Panc1 (cell line): ENCODE data around the gene LAYN. TPM values are rescaled to one million over a fixed set of nuclear protein-coding genes. Genes with fewer than 3 reads are reported as not detected.

Experiments used
- ATAC-seq: fragments of 200-7000 bp; cut with Tn5 transposase; 2 replicates; pipeline ENCODE4 v1.9.1; 2020; ENCODE audit warnings: mild to moderate bottlenecking, moderate library complexity
- BruUV-seq: library from RNA; stranded (reverse); fragments of 400-500 nt; replicated peaks from 2 replicates; lab custom pipeline; 2021; lab: Mats Ljungman, UMichigan
- CTCF ChIA-PET: fragments of 300-600 bp; sonication (Branson Sonifier 250); formaldehyde crosslinking; loops from one replicate; lab custom pipeline; 2022; ENCODE audit warnings: antibody characterized with exemption; lab: Charles Lee
- POLR2A ChIA-PET: fragments of 300-600 bp; sonication (Branson Sonifier 250); formaldehyde crosslinking; loops from one replicate; lab custom pipeline; 2022; ENCODE audit warnings: antibody characterized with exemption; lab: Charles Lee
- DNase-seq: peaks from one replicate; pipeline ENCODE4 v3.0.0-alpha.2; 2010; ENCODE audit warnings: low read depth, low spot score
- H3K27ac ChIP-seq: 2 replicates; pipeline ENCODE4 v1.5.1; 2011; ENCODE audit warnings: mild to moderate bottlenecking, low read length, inconsistent platforms
- H3K27me3 ChIP-seq: fragments of 200-500 bp; sonication (Bioruptor generic); 2 replicates; pipeline ENCODE4 v1.6.0; 2014; ENCODE audit warnings: low read length, inconsistent platforms; ENCODE audit not compliant: control insufficient read depth, insufficient read depth
- H3K36me3 ChIP-seq: fragments of 200-500 bp; sonication (Bioruptor generic); 2 replicates; pipeline ENCODE4 v1.5.1; 2014; ENCODE audit warnings: inconsistent platforms, mild to moderate bottlenecking, low read length, moderate library complexity; ENCODE audit not compliant: control insufficient read depth, insufficient read depth
- H3K4me1 ChIP-seq: 2 replicates; pipeline ENCODE4 v1.5.1; 2011; ENCODE audit warnings: inconsistent platforms, mild to moderate bottlenecking, low read length, moderate library complexity; ENCODE audit not compliant: control insufficient read depth, insufficient read depth
- H3K4me3 ChIP-seq, 2 experiments: 2 replicates each; pipeline ENCODE4 v1.5.1; 2011 to 2012; ENCODE audit warnings: low read depth in 2 of 2, low read length in 2 of 2, mild to moderate bottlenecking in 2 of 2, inconsistent platforms in 1 of 2, moderate library complexity in 1 of 2
- H3K9me3 ChIP-seq: fragments of 200-500 bp; sonication (Bioruptor generic); 2 replicates; pipeline ENCODE4 v1.5.1; 2014; ENCODE audit warnings: low read depth, mild to moderate bottlenecking, inconsistent platforms, low read length, moderate library complexity; ENCODE audit not compliant: control insufficient read depth, insufficient read depth
- POLR2AphosphoS5 ChIP-seq: IDR thresholded peaks from 2 replicates; pipeline ENCODE4 v1.6.1; 2012; ENCODE audit warnings: mild to moderate bottlenecking, low read depth, low read length, moderate library complexity
- SIN3A ChIP-seq: IDR thresholded peaks from 2 replicates; pipeline ENCODE4 v1.6.1; 2012; ENCODE audit warnings: low read depth, mild to moderate bottlenecking, low read length, moderate library complexity, borderline replicate concordance; ENCODE audit not compliant: insufficient read depth
- TCF7L2 ChIP-seq: IDR thresholded peaks from 2 replicates; pipeline ENCODE4 v1.6.1; 2011; ENCODE audit warnings: mild to moderate bottlenecking, low read depth, low read length, inconsistent platforms
- in situ Hi-C: cut with HindIII; loops from 2 replicates; pipeline ENCODE4 v1.10.0; 2016; ENCODE audit warnings: low sequenced_read_pairs, low pct_unique_long_range_greater_than_20kb
- intact Hi-C: fragments of 100-400 bp; cut with micrococcal nuclease; formaldehyde crosslinking; loops from one replicate; pipeline ENCODE4 v1.10.0; 2022; ENCODE audit not compliant: unreplicated experiment
- total RNA-seq: library from RNA; stranded (reverse); gene quantifications from one replicate; pipeline ENCODE4 v1.2.1, GENCODE V29; 2021; ENCODE audit not compliant: unreplicated experiment
- TF ChIP-seq, protein P1 (sequence below), 2 experiments: IDR thresholded peaks; 2 replicates each; pipeline ENCODE4 v1.6.1; 2011 to 2012; ENCODE audit warnings: low read depth in 2 of 2, control low read depth in 1 of 2, low read length in 1 of 2, mild to moderate bottlenecking in 1 of 2, moderate library complexity in 1 of 2; ENCODE audit not compliant: insufficient read depth in 1 of 2
- TF ChIP-seq, protein P2 (sequence below): fragments of 450-650 bp; IDR thresholded peaks from 2 replicates; pipeline ENCODE4 v1.5.1; 2017; ENCODE audit warnings: mild to moderate bottlenecking

Gene LAYN
- total RNA-seq, 1 experiment from 2014 or later: 3.6 TPM

DNA sequence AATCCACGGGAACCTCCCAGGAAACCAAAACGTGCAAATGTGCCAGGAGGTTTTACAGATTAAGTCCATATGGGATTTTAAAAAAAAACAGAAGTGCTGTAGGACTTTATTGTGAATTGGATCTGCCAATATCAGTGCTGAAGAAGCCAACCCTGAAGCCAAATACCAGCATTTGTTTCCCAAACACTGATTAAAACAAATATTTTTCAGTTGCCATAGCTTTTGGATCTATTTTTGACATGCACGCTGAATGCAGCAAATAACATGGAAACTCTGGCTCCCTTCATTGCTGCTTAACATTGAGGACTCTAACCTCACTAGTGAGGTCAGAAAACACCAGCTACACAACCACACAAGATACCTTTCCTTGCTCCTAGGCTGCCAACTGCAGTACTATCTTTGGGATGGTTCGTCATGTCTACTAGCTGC, 33.3 kb downstream of the LAYN start:
- TF ChIP-seq TCF7L2 (no peak), POLR2AphosphoS5 (no peak), SIN3A (no peak)
- TF ChIP-seq, protein P1, sequence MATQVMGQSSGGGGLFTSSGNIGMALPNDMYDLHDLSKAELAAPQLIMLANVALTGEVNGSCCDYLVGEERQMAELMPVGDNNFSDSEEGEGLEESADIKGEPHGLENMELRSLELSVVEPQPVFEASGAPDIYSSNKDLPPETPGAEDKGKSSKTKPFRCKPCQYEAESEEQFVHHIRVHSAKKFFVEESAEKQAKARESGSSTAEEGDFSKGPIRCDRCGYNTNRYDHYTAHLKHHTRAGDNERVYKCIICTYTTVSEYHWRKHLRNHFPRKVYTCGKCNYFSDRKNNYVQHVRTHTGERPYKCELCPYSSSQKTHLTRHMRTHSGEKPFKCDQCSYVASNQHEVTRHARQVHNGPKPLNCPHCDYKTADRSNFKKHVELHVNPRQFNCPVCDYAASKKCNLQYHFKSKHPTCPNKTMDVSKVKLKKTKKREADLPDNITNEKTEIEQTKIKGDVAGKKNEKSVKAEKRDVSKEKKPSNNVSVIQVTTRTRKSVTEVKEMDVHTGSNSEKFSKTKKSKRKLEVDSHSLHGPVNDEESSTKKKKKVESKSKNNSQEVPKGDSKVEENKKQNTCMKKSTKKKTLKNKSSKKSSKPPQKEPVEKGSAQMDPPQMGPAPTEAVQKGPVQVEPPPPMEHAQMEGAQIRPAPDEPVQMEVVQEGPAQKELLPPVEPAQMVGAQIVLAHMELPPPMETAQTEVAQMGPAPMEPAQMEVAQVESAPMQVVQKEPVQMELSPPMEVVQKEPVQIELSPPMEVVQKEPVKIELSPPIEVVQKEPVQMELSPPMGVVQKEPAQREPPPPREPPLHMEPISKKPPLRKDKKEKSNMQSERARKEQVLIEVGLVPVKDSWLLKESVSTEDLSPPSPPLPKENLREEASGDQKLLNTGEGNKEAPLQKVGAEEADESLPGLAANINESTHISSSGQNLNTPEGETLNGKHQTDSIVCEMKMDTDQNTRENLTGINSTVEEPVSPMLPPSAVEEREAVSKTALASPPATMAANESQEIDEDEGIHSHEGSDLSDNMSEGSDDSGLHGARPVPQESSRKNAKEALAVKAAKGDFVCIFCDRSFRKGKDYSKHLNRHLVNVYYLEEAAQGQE (IDR thresholded peaks at IDR 0.05; ENCODE audit: insufficient read depth in 1 of 2, low read depth in 2 of 2, low read length in 1 of 2): no peak
- TF ChIP-seq, protein P2, sequence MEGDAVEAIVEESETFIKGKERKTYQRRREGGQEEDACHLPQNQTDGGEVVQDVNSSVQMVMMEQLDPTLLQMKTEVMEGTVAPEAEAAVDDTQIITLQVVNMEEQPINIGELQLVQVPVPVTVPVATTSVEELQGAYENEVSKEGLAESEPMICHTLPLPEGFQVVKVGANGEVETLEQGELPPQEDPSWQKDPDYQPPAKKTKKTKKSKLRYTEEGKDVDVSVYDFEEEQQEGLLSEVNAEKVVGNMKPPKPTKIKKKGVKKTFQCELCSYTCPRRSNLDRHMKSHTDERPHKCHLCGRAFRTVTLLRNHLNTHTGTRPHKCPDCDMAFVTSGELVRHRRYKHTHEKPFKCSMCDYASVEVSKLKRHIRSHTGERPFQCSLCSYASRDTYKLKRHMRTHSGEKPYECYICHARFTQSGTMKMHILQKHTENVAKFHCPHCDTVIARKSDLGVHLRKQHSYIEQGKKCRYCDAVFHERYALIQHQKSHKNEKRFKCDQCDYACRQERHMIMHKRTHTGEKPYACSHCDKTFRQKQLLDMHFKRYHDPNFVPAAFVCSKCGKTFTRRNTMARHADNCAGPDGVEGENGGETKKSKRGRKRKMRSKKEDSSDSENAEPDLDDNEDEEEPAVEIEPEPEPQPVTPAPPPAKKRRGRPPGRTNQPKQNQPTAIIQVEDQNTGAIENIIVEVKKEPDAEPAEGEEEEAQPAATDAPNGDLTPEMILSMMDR: no peak
- intact Hi-C loops (no loop called here), in situ Hi-C loops (no loop called here)
- CTCF ChIA-PET: interaction anchor here (0.6 kb wide), 1 partner anchor 1095 kb away, joined by 3 read pairs; no protein-coding TSS in a partner anchor
- H3K4me3 ChIP-seq: no peak overlapping the region
- no TSS peak for BruUV-seq
- 0 out of 2 replicates have a peak, but pooled peaks cover 4% of the 10 kb centered on the region for H3K4me1 ChIP-seq
- ATAC-seq (no peak), DNase-seq (no peak)
- no peaks in the 10 kb centered on the region for H3K36me3 ChIP-seq
- no peaks in the 10 kb centered on the region for H3K27me3 ChIP-seq
- no peaks in the 10 kb centered on the region for H3K9me3 ChIP-seq
- POLR2A ChIA-PET: interaction anchor here (0.5 to 0.7 kb wide), 2 partner anchors 8 to 222 kb away, joined by 3 to 4 read pairs; no protein-coding TSS in a partner anchor
- no peak overlapping the region for H3K27ac ChIP-seq

DNA sequence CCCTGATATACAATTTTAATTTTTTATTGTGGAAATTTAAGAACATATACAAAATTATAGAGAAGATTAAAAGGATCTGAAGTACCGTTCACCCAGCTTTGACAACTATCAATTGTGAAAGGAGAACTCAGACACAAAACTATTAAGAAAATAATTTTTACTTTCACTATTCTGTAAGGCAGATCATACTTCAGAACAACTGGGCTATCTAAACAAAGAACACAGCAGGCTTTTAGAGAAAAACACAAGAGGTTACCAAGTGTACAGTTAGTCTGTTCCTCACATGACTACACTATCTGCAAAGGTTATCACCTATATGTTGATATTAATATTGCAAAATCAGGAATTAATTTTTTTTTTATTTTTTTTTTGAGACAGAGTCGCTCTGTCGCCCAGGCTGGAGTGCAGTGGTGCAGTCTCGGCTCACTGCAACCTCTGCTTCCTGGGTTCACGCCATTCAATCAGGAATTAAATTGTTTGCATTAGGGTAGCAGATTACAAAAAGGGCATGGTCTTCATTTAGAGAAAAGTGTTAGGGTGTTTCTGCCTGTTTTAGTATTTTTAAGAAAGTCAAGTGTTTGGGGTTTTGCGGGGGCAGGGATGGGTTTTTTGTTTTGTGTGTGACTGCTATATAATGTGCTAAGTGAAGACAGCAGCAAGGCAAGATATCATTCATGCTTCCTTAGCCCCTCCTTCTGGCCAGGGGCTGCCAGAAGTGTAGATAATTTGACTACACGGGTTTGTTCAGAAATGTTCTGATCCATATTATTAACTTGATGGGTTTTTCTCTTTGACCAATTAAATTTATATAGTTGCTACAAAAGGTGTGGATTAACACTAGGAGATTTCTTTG, 34.1 kb downstream of the LAYN start:
- no peak for DNase-seq
- Histone ChIP-seq H3K36me3 (no peaks in the 10 kb centered on the region), H3K4me3 (no peak overlapping the region), H3K27ac (no peak overlapping the region), H3K27me3 (no peaks in the 10 kb centered on the region), H3K9me3 (no peaks in the 10 kb centered on the region), H3K4me1 (0 out of 2 replicates have a peak, but pooled peaks cover 4% of the 10 kb centered on the region)
- TF ChIP-seq POLR2AphosphoS5: no peak
- TF ChIP-seq, protein P2: peak; percentile 15; the same call in 1 of the 2 replicates
- CTCF ChIA-PET: no interaction called here
- POLR2A ChIA-PET: interaction anchor here (0.5 to 0.7 kb wide), 2 partner anchors 8 to 221 kb away, joined by 3 to 4 read pairs; no protein-coding TSS in a partner anchor
- intact Hi-C loops (no loop called here), in situ Hi-C loops (no loop called here)
- no TSS peak for BruUV-seq
- ATAC-seq: 0 out of 2 replicates have a peak, but pooled peaks have one; percentile 62
